Fibroblast of lung (primary cell): ENCODE measurements around the gene TAL2.

Experiments used
- CTCF ChIP-seq, 2 donors: IDR thresholded peaks in 1 of 2; conservative IDR thresholded peaks in 1 of 2; 1 replicate in 1 of 2; 2 replicates in 1 of 2; pipeline ENCODE4 v1.5.1; 2011 to 2012; ENCODE audit warnings: low read length in 2 of 2, control low read depth in 1 of 2, inconsistent platforms in 1 of 2, low read depth in 1 of 2, mild to moderate bottlenecking in 1 of 2
- EZH2 ChIP-seq: IDR thresholded peaks from 2 replicates; pipeline ENCODE4 v1.5.1; 2012; ENCODE audit warnings: low read length, control low read depth, mild to moderate bottlenecking; ENCODE audit errors: missing control alignments

- TF ChIP-seq CTCF (conservative IDR thresholded peaks at IDR 0.05 in 1 of 2, IDR thresholded peaks at IDR 0.05 in 1 of 2; ENCODE audit: low read depth in 1 of 2, low read length in 2 of 2): no peak
- no peak for TF ChIP-seq EZH2
These were observed 28.8 kb upstream of the TAL2 start for GRCh38 chr9:105633411-105633810.
